GM21786 (cell line): ENCODE results near the gene SDR39U1.

Source experiments
- ATAC-seq: cut with Tn5 transposase; IDR thresholded peaks from one replicate; pipeline ENCODE4 v1.9.1; 2021; ENCODE audit not compliant: unreplicated experiment

The SDR39U1 gene

GRCh38 chr14:24414077-24414476 lies 28.5 kb downstream of the SDR39U1 start:
- no peak for ATAC-seq

- no peak for ATAC-seq
These were observed 30.9 kb downstream of the SDR39U1 start for GRCh38 chr14:24411443-24412389.

GRCh38 chr14:24409956-24410355 lies 32.6 kb downstream of the SDR39U1 start:
- no peak for ATAC-seq

GRCh38 chr14:24409192-24409591 lies 33.4 kb downstream of the SDR39U1 start:
- no peak for ATAC-seq

- ATAC-seq = no peak
These were observed 33.8 kb downstream of the SDR39U1 start for GRCh38 chr14:24408764-24409163.

- ATAC-seq = no peak
These were observed 34.8 kb downstream of the SDR39U1 start for GRCh38 chr14:24407608-24408325.

GRCh38 chr14:24406416-24406815 lies 36.2 kb downstream of the SDR39U1 start:
- no peak for ATAC-seq

- no peak for ATAC-seq
These were observed 37.8 kb downstream of the SDR39U1 start for GRCh38 chr14:24404814-24405213.

GRCh38 chr14:24403294-24403998 lies 39.1 kb downstream of the SDR39U1 start:
- ATAC-seq = no peak

GRCh38 chr14:24401810-24402702 lies 40.5 kb downstream of the SDR39U1 start:
- no peak for ATAC-seq

GRCh38 chr14:24399999-24400718 lies 42.4 kb downstream of the SDR39U1 start:
- ATAC-seq = no peak

- ATAC-seq = no peak
These were observed 43.1 kb downstream of the SDR39U1 start for GRCh38 chr14:24399447-24399822.

GRCh38 chr14:24398653-24399446 lies 43.7 kb downstream of the SDR39U1 start, which contains the start of gene NYNRIN:
TSS of gene NYNRIN (plus strand) at chr14:24399003. CDS start at chr14:24399247, 244 bp downstream.
- ATAC-seq = no peak

- no peak for ATAC-seq
These were observed 44.3 kb downstream of the SDR39U1 start for GRCh38 chr14:24398293-24398652.

GRCh38 chr14:24397639-24398292 lies 44.8 kb downstream of the SDR39U1 start:
- ATAC-seq = no peak

- ATAC-seq = no peak
These were observed 46.7 kb downstream of the SDR39U1 start for GRCh38 chr14:24395609-24396582.

- no peak for ATAC-seq
These were observed 48.3 kb downstream of the SDR39U1 start for GRCh38 chr14:24394275-24394674.
